Measurements from ENCODE around the gene PRR22.
A peak's percentile ranks its signal among the peaks of the same experiment; 100 is the strongest.

PRR22 gene

GRCh38 chr19:5784581-5785147, at the start of gene PRR22:
TSS of gene PRR22 (minus strand) at chr19:5784746. CDS start at chr19:5784660, 86 bp downstream.
- no peak for DNase-seq (ENCODE audit: low read depth in 3 of 3)

DNA sequence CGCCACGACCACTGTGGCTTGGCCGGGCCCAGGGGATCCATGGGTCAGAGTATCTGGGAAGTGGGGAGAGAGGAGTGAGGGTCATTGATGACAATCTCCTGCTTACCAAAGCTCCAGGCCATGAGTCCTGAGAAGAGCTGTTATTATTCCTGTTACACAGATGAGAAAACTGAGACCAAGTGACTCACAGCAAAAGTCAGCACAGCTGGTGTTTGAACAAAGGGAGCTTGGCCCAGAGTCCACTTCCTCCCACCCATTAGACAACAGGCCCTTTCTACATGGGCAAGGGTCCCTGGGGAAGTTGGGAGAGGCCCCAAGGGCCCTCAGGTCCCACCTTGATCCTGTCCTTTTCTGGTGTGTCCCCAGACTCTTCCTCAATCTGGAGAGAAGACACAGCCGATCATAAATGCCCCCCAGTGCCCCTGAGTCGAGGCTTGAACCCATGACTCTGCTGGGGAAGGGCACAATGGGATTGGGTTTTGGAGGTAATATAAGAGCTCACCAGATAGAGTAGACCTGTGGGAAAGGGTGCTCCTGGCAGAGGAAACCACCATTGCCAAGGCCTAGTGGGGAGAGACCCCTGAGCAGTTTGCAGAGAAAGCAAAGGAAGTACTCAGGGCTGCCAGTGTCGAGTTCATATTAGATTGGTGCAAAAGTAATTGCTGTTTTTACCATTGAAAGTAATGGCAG, 48.1 kb upstream of the PRR22 start:
- no peak for DNase-seq (ENCODE audit: low read depth in 3 of 3)

DNA sequence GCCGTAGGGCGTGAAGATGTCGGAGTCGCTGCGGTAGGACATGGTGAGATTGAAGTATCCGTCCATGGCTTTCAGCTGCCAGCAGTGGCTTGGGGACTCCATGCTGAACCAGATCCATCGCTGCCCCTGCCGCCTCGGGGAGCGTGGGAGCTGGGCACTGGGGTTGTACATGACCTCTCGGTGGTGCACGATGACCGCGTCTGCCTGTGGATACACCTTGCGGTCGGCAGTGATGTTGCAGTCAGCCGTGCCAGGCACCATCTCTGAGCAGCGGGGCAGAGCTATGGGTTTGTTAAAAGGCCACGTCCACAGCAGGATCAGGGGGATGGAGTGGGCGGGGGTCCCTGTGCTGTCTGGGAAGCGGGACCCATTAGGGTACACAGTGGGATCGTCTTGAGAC, 47.5 kb upstream of the PRR22 start:
- DNase-seq (ENCODE audit: low read depth in 3 of 3): no peak

DNA sequence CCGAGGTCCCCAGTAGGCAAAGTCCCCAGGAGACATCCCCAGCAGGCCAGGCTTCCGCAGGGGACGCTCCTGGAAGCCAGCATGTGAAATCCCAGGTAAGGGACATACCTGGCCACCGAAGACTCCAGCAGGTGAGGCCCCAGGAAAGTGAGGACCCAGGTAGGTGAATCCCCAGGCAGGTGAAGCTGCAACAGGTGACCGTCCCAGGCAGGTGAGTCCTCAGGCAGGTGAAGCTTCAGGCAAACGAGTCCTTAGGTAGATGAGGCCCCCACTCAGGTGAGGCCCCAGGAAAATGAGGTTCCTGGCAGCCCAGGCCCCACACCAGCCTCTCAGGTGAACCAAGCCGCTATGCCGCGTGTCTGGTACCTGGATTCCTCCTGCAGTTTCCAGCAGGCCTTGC, 46.6 kb upstream of the PRR22 start:
- DNase-seq (ENCODE audit: low read depth in 3 of 3): no peak

DNA sequence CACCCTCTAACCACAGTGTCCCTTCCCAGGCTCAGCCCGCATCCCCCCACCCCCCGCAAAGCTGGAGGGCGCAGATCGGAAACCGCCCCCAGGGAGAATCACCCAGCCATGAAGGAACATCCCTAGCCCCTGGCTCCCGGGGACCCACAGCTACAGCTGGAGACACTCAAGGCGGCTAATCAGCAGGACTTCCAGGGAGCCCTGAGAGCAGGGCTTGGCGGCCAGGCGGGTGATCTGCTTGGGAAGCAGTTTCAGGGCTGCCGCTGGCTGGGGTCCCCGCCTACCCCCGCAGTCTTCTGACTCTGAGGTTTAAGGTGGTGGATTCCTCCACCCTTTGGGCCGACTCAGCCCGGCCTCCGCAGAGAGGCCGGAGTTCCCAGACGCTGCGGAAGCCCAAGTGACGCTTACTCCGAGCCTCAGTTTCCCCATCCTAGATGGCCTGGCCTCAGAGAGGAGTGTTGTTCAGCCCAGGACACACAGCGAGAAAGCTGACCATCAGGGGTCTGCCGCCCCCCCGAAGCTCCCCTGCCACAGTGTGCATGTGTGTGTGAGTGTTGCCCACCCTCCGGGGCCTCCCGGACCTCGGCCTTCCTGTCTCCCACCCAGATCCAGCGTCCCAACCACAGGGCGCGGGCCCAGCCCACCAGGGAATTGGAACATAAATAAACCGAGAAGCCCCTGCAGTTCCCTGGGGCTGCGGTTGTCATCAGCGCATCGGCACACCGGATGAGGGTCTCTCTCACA, 45.2 kb upstream of the PRR22 start:
- no peak for DNase-seq (ENCODE audit: low read depth in 3 of 3)

DNA sequence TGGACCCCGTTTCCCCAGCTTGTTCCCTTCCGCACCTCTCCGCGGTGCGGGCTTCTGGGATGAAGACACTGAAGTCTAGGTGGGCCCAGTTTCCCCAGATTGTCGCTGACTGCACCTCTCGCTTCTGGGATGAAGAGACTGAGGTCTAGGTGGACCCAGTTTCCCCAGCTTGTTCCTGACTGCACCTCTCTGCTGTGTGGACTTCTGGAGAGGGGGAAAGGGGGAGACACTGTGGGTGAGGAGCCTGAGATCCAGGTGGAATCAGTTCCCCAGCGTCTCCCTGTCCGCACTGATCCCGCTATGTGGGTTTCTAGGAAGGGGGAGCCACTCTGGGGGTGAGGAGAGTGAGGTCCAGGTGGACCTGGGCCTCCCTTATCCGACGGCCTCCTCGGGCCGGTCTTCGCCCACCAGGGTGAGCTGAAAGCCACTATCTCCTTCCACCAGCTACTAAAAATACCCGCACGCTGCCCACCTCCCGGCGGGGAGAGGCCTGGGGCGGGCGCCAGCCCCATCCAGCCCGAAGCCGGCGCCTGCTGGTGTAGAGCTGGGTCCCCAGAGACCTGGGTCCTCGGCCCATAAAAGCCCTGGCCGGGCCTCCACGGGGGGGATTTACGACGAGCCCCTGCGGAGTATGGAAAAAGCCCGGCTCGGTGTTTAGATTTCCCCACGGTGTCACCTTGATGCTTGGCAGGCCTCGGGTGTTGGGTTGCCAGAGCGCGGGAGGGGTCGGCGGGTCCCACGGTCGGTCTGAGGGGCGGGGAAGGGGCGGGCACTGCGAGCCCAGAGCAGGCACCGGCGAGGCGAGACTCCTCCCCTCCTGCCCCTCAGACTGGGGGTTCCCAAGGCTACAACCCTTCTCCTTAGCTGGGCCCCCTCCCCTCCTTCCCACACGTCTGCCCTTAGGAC, 44.4 kb upstream of the PRR22 start:
- peak in 1 of 3 donors; percentile 48 for DNase-seq (ENCODE audit: low read depth in 3 of 3)

DNA sequence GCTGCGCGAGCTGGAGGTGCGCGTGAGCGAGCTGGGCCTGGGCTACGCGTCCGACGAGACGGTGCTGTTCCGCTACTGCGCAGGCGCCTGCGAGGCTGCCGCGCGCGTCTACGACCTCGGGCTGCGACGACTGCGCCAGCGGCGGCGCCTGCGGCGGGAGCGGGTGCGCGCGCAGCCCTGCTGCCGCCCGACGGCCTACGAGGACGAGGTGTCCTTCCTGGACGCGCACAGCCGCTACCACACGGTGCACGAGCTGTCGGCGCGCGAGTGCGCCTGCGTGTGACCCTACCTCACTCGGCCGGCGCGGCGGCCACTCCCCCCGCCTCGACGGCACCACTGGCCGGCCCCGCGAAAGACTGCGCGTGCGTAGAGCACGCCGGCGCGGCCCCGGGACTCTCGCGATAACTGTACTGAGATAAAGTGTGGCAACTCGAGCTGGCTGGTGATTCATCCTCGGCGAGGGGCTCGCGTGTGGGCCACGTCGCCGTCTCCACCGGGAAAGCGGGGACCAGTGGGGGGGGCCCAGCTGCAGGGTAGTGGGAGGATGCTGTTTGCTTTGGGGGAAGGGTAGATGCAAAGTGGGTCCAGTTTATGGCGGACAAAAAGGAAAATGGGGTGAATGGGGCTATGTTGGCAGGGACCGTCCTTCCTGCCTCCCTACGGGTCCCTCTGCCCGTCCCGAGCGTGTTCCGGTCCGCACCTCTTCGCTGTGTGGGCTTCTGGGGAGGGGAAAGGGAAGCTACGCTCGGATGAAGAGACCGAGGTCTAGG, 43.5 kb upstream of the PRR22 start:
- DNase-seq (ENCODE audit: low read depth in 3 of 3): peak; percentile 92 to 98 (median 92)

DNA sequence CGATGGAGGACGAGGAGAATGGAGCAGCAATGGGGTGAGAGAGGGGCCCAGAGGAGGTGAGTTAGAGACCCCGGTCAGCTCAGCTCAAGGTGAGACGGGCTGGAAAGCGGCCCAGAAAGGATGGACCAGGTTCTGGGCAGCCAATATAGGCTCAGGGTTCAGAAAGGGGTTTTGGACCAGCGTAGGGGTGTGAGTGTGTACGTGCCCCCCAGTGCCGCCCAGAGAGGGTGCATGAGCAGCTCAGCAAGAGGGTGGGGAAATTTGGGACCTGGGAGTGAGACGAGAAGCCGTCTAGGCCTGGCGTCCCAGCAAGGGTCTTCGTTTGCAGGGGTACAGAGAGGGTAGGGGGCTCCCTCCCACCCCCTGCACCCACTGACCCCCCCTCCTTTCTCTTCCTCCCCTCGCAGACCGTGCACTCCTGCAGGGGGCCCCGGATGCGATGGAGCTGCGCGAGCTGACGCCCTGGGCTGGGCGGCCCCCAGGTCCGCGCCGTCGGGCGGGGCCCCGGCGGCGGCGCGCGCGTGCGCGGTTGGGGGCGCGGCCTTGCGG, 42.9 kb upstream of the PRR22 start:
- DNase-seq (ENCODE audit: low read depth in 3 of 3): no peak

- no peak for DNase-seq (ENCODE audit: low read depth in 3 of 3)
These were observed 42.2 kb upstream of the PRR22 start for GRCh38 chr19:5826531-5827341.

- DNase-seq (ENCODE audit: low read depth in 3 of 3): no peak
These were observed 40.6 kb upstream of the PRR22 start for GRCh38 chr19:5825178-5825577.

GRCh38 chr19:5824751-5825150, 40.2 kb upstream of the PRR22 start:
- DNase-seq (ENCODE audit: low read depth in 3 of 3): no peak

GRCh38 chr19:5823579-5824281, 39.2 kb upstream of the PRR22 start:
- no peak for DNase-seq (ENCODE audit: low read depth in 3 of 3)

GRCh38 chr19:5822181-5822844, 37.8 kb upstream of the PRR22 start:
- no peak for DNase-seq (ENCODE audit: low read depth in 3 of 3)

DNA sequence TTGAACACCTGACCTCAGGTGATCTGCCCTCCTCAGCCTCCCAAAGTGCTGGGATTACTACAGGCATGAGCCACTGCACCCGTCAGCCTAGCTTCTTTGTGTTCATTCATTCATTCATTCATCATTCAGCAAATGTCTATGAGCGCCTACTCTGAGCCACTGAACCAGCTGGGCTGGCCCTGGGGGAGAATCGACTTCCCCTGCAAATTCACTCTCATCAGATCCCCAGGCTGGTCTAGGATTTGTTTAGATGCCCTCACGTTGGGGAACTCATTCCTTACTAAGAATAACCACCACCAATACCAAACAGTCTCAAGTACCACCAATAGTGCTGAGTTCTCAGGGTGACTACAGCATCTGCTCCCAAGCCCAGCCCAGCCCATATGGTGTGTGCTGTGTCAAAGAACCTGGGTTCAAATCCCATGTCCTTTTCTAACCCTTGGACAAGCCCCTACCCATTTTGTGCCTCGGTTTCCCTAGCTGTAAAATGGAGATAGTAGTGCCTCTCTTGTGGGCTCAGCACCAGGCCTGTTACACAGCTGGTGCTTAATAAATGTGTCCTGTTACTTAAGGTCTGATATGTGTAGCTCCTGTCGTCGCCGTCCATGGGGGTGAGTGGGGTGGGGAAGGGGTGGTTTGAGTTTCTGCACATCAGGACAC, 37.1 kb upstream of the PRR22 start:
- no peak for DNase-seq (ENCODE audit: low read depth in 3 of 3)

DNA sequence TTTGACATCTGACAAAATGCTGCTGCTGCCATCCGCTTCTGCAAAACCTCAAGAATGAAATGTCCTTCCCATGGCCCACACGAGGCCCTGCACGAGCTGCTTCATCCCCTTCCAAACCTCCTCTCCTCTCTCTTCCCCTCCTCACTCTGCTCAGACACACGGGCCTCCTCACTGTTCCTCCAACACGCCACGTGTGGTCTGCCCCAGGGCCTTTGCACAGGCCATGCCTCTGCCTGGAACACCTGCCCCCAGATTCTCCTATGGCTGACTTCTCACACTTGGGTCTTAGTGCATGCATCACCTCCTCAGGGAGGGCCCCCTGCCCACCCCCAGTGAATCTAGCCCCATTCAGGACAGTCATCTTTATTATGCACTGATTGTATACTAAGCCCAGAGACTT, 36.2 kb upstream of the PRR22 start:
- no peak for DNase-seq (ENCODE audit: low read depth in 3 of 3)

DNA sequence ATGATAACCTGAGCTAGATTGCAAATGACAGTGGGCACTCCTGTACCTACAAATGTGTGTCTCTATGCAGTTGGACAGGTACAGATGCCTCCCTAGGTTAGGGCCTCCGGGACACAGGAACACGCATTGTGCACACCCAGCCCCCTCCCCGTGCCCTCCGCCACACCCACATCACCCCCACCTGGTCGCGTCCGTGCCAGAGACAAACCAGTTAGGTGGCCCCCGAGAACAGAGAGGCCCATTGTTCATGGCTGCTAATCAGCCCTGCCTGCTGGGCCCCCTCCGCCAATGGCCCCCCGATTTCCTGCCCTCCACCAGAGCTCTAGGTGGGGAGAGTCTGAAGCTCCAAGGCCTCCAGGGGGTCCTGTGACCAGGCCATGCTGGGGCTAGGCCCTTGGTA, 34.0 kb upstream of the PRR22 start:
- DNase-seq (ENCODE audit: low read depth in 3 of 3): no peak

DNA sequence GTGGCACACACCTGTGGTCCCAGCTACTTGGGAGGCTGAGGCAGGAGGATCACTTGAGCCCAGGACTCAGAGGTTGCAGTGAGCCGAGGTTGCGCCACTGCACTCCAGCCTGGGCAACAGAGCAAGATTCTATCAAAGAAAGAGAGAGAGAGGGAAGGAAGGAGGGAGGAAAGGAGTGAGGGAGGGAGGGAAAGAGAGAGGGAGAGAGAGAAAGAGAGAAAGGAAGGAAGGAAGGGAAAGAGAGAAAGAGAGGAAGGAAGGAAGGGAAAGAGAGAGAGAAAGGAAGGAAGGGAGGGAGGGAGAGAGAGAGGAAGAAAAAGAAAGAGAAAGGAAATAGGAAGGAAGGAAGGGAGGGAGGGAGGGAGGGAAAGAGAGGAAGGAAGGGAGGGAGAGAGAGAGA, 32.7 kb upstream of the PRR22 start:
- DNase-seq (ENCODE audit: low read depth in 3 of 3): no peak

GRCh38 chr19:5814852-5815246, 30.3 kb upstream of the PRR22 start:
- DNase-seq (ENCODE audit: low read depth in 3 of 3): no peak

Data from stimulated activated CD4-positive, alpha-beta T cell treated with anti-CD3 and anti-CD28 coated beads, TNF-alpha, amount 100 ng/mL, for 48 hours (primary cell).